ENCODE data around the gene BCKDHA.
"Not testable (repeated sequence)": the region's sequence is repeated elsewhere in the genome, so short reads cannot be mapped to it uniquely, and the experiment has no call there.

Gene BCKDHA

DNA sequence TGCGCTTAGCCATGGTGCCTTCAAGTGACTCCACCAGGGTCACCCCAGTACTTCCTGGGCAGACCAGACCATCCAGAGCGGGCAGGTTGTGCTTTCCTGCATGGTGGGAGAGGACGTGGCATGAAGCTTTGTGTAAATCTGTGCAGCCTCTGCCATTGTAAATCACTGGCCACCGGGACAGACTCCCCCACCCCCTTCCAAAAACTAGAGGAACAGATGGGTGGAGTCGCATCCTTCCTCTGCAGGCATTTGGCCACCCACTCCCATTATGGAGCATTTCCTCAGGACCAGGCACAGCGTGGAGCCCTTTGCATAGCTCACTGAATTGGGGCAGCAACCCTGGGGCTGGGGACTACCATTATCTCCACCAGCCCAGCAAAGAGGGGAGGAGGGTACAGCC, 8.2 kb downstream of the BCKDHA start:
- no peak for DNase-seq (ENCODE audit: low read depth)

DNA sequence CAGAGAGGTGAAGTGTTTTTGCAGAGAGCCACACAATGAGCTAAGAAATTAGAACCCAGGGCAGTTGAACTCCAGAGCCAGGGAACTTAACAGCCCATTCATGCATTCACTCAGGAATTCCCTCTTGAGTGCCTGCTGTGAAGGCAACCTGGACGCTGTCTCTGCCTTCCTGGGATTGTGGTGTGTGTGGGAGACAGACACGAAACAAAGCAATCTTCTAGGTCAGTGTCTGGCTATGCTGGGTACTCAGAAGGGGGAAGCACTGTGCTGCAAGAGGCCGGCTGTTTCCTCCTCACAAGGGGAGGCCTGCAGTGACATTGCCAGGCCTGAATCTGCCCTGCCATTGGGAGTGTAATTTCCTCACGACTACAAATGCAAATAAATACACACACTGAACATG, 9.7 kb downstream of the BCKDHA start:
- no peak for DNase-seq (ENCODE audit: low read depth)

DNA sequence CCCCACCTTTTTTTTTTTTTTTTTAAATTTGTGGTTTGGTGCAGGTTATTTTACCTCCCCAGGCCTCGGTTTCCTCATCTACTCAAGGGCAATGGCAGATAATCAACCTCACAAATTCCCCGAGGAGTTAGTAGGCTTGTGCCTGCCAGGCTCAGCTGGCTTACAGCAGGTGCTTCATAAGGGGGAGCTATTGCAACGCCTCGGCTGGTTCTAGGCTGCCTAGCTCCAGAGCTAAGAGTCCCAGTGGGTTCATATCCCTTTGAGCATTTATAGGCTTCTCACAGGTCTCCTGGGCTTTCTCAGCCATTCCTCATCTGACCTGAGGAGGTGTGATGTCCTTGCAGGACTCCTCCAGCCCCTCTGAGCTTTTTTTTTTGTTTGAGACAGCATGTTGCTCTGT, 10.6 kb downstream of the BCKDHA start:
- DNase-seq (ENCODE audit: low read depth): no peak

DNA sequence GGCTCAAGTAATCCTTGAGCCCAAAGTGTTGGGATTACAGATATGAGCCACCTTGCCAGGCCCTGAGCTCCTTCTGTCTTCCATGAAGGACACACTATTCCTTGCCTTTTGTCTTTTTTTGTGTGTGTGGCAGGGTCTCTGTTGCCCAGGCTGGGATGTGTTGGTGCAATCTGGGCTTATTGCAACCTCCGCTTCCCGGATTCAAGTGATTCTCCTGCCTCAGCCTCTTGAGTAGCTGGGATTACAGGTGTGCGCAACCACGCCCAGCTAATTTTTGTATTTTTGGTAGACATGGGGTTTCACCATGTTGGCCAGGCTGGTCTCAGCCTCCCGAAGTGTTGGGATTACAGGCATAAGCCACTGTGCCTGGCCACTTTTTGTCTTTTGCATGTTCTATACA, 11.2 kb downstream of the BCKDHA start:
- DNase-seq (ENCODE audit: low read depth): not testable (repeated sequence)

DNA sequence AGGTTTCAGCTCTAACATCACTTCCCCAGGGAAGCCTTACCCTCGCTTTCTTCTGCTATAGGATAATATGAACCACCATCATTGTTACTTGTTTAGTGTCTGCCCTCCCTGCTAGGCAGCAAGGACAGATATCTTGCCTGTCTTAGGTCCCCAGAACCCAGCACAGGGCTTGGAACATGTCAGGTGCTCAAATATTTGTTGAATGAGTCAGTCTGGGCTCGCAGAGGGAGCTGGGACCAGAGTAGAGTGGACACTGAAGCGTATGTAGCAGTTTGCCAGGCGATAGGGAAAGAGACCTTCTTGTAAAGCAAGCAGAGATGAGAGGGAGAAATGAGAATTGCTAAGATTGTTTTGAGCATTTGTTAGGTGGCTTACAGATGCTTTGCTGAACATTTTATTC, 11.7 kb downstream of the BCKDHA start:
- DNase-seq (ENCODE audit: low read depth): no peak

DNA sequence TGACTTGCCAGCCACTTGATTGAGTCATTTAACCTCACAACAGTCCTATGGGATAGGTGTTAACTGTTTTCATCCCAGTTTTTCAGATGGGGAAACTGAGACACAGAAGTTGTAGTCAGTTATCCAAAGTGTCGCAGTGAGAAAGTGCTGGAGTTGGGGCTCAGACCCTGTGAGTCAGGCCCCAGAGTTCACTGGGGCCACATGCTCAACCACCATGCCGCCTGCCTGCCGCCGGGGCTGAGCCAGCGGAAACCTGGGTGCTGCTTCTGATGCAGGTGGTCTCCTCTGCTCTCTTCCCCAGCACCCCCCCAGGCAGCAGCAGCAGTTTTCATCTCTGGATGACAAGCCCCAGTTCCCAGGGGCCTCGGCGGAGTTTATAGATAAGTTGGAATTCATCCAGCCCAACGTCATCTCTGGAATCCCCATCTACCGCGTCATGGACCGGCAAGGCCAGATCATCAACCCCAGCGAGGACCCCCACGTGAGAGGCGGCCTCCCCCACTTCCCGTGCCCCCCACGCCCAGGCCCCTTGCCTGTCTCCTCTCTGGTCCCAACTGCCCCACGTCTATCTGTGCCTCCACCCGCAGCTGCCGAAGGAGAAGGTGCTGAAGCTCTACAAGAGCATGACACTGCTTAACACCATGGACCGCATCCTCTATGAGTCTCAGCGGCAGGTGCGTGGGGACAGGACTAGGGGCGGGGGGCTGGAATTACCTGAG, 12.9 kb downstream of the BCKDHA start:
- no peak for DNase-seq (ENCODE audit: low read depth)

DNA sequence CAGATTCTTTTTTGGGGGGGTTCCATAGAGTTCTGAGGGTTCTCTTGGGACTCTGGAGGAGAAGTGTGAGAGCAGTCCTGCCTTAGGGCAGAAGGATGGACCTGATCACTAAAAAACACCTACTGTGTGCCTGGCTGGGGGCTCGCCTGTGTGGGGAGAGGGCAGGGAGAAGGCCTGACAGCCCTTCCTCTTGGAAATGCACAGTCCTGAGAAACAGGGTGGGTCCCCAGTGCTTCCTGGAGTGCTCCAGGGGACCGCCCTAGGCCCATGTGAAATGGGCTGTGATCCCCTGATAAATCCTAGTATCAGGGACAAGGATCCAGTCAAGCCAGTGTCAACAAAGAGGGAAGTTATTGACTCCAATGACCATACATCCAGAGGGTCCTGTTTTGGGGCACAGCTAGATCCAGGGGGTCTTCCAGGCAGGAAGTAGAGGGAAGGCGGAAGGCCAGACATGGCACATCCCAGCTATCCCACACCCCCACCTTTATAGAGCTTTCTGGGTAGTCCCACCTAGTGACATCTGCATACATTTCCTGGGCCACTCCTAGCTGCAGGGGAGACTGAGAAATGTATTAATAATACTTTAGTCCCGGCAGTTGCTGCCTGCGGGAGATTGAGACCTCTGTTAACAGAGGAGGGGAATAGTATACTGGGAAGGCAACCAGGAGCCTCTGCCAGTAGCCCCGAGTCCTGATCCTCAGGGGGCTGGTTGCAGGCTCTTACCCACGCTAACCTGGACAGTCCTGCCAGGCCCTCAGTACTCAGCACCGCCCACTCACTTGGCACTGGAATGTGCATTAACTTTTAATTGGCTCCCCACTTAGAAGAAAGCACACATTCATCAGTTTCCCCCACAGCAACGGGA, 13.7 kb downstream of the BCKDHA start:
- no peak for DNase-seq (ENCODE audit: low read depth)

DNA sequence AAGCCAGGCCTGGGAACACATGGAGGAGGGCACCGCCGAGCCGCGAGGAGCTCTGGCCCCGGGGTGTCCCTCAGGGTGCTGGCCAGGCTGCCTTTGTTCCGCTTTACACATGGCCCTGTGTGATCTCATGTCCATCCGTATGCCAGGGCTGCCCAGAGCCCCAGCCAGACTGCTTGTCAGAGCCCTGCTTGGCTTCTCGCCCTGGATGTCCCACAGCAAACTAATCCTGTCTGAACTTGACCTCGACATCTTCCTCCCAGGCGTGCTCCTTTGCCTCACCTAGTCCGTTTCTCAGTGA, 14.3 kb downstream of the BCKDHA start:
- no peak for DNase-seq (ENCODE audit: low read depth)

DNA sequence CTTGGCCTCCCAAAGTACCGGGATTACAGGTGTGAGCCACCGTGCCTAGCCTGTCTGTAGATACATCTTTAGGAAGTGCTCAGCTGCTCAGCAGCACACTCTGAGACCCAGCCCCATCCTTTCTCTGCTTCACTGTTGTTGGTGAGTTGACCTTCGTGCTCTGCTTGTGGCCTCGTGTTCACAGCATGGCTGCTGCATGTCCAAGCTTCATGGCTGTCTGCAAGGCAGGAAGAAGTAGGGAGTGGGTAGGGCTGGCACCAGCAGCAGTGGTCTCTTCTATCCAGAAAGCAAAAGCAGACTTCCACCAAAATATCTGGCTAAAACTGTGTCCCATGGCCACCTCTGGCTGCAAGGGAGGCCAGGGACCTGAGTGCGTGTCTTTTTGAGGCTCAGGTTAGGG, 15.3 kb downstream of the BCKDHA start:
- no peak for DNase-seq (ENCODE audit: low read depth)

DNA sequence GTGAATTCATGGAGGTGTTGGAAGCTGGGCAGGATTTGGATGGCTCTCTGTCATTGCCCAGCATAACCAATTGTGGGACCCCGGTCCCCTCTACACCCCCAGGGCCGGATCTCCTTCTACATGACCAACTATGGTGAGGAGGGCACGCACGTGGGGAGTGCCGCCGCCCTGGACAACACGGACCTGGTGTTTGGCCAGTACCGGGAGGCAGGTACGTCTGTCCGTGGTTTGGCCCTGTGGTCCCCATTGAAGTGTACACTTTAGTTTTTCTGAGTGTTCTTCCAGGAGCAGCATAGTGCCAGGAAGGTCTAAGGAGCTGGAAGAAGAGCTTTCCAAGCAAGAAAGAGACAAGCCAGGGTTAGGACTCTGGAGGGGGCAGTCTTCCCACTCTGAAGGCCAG, 16.3 kb downstream of the BCKDHA start:
- no peak for DNase-seq (ENCODE audit: low read depth)

DNA sequence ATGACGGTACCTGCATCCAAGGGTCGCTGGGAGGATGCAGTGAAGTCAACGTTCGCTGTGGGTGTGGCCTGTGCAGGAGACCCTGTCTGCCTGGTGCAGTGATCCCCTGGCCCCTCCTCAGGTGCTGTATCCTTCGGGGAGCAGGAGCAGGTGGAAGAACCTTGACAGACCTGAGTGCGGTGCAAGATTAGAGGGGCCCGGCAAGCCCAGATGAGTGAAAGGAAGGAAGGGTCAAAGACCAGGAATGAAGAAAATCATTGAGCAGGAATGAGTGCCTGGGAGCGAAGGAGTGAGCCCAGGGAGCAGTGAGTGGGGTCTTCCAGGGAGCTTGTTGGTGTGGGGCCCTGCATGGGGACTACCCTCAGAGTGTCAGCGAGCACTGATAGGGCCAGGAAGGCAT, 16.8 kb downstream of the BCKDHA start:
- DNase-seq (ENCODE audit: low read depth): no peak

DNA sequence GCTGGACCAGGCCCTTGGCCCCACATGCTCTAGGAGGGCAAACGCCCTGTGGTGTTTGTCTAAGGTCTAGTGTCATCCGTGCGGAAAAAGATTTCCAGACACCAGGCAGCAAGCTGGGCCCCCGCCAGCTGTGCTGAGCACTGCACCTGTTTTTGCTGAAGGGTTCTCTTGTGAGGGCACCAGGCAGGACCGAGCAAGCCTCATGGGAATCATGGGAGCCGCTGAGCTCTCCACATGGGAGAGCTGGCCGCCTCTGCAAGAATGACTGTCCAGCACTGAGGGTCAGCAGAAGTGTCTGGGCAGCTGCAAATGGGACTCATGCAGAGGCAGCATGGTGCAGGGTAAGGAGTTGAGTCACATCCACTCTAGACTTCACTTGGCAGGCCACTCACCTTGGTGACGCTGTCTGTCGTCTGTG, 17.5 kb downstream of the BCKDHA start:
- DNase-seq (ENCODE audit: low read depth): no peak

DNA sequence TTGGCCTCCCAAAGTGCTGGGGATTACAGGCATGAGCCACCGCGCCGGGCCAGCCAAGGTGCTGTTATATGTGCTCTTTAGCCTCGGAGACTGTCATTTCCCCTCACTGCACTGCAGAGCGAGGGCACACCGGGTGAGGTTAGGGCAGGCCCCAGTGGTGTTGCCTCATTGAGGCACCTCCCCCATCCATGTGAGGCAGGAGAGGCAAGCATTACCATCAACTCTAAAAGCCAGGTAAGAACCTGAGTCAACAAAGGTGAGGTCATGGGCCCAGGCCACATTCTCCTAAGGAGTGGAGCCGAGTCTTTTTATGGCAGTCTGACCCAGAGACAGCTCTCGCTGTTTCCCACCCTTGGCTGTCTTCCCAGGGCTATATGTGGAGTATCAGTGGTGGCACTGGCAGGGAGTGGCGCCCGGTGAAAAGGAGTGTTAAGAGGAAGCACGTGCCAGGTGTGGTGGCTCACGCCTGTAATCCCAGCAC, 18.6 kb downstream of the BCKDHA start:
- no peak for DNase-seq (ENCODE audit: low read depth)

DNA sequence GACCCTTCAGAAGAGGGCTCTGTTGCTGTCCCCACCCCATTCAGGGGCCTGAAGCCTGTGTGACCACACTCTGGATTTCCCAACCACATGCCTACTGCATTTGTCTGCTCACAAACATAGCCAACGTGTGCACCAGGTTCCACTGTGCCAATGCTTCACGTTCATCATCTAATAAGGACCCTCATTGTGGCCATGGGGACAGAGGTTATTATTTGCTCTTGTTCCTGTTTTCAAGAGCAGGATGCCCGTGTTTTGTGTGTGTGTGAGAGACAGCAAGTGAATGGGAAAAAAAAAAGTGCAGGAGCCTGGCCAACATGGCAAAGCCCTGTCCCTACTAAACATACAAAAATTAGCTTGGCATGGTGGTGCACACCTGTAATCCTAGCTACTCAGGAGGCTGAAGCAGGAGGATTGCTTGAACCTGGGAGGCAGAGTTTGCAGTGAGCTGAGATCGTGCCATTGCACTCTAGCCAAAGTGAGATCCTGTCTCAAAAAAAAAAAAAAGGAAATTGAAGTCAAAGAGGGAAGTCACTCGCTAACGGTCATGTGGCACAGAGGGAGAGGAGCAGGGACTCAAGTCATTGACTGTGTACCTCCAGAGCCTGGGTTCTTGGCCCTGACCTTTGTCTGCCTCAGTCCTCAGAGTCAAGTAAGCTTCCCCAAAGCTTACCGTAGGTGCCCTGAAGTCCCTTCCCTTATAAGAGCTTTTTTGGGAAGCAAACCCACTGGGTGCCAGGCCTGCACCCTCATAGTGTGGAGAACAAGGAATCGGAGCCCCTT, 22.7 kb downstream of the BCKDHA start:
- DNase-seq (ENCODE audit: low read depth): no peak

DNA sequence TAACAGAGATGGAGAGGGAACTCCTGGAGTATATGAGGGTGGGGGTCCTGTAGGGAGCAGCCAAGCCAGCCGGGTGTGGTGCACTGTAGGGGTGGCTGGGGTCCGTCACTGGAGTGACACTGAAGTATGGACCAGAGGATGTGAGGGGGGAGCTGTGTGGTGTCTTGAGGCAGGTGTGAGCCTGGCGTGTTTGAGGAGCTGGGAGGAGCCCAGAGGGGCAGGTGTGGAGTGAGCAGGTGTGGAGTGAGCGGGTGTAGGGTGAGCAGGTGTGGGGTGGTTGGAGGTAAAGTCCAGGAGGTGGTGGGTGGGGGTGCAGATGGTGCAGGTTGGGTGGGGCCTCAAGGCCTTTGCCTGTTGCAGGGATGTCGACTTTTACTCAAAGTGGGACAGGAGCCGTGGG, 23.7 kb downstream of the BCKDHA start:
- DNase-seq (ENCODE audit: low read depth): no peak

DNA sequence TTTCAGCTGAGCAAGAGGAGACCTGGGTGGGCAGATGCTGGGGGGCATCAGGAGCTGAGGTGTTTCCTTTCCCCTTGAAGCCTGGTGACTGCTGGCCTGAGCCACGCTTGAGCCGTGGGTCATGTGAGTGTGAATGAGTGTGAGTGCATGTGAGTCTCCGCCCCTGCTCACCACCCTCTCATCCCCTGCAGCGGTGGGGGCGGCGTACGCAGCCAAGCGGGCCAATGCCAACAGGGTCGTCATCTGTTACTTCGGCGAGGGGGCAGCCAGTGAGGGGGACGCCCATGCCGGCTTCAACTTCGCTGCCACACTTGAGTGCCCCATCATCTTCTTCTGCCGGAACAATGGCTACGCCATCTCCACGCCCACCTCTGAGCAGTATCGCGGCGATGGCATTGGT, 24.4 kb downstream of the BCKDHA start:
- no peak for DNase-seq (ENCODE audit: low read depth)

DNA sequence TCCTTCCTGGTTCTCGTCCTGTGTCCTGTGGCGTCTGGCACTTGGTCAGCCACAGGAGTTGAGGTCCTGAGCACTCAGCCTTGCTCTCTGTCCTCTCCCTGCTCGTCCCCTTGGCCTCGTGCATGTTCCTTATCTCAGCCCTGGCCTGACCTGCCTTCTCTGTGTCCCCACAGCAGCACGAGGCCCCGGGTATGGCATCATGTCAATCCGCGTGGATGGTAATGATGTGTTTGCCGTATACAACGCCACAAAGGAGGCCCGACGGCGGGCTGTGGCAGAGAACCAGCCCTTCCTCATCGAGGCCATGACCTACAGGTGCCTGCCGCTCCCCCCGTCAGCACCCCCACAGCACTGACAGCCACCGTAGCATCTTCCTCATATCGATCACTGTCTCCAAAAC, 24.8 kb downstream of the BCKDHA start:
- DNase-seq (ENCODE audit: low read depth): no peak

DNA sequence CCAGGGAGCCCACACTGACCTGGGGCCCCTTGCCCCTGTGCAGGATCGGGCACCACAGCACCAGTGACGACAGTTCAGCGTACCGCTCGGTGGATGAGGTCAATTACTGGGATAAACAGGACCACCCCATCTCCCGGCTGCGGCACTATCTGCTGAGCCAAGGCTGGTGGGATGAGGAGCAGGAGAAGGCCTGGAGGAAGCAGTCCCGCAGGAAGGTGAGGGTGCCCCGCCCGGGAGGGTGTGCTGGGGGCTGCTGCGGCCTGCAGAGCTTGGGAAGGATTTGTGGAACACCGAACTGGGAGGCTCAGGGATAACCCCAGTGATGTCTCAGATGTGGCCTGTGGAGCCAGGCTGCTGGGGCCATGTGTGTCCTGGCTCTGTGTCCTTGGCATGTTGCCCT, 25.3 kb downstream of the BCKDHA start:
- DNase-seq (ENCODE audit: low read depth): no peak

DNA sequence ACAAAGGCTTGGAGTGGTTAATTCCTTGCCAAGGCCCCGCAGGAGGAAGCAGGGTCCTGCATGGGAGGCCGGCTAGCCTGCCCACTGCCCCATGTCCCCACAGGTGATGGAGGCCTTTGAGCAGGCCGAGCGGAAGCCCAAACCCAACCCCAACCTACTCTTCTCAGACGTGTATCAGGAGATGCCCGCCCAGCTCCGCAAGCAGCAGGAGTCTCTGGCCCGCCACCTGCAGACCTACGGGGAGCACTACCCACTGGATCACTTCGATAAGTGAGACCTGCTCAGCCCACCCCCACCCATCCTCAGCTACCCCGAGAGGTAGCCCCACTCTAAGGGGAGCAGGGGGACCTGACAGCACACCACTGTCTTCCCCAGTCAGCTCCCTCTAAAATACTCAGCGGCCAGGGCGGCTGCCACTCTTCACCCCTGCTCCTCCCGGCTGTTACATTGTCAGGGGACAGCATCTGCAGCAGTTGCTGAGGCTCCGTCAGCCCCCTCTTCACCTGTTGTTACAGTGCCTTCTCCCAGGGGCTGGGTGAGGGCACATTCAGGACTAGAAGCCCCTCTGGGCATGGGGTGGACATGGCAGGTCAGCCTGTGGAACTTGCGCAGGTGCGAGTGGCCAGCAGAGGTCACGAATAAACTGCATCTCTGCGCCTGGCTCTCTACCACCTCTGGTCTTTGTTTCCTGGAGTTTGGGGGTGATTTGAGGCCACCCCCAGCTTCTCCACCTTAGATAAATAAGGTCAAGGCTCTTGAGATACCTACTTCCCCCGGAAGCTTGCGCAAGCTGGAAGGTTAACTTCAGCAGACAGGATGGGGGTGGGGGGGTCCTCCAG, 26.9 kb downstream of the BCKDHA start:
- DNase-seq (ENCODE audit: low read depth): no peak

DNA sequence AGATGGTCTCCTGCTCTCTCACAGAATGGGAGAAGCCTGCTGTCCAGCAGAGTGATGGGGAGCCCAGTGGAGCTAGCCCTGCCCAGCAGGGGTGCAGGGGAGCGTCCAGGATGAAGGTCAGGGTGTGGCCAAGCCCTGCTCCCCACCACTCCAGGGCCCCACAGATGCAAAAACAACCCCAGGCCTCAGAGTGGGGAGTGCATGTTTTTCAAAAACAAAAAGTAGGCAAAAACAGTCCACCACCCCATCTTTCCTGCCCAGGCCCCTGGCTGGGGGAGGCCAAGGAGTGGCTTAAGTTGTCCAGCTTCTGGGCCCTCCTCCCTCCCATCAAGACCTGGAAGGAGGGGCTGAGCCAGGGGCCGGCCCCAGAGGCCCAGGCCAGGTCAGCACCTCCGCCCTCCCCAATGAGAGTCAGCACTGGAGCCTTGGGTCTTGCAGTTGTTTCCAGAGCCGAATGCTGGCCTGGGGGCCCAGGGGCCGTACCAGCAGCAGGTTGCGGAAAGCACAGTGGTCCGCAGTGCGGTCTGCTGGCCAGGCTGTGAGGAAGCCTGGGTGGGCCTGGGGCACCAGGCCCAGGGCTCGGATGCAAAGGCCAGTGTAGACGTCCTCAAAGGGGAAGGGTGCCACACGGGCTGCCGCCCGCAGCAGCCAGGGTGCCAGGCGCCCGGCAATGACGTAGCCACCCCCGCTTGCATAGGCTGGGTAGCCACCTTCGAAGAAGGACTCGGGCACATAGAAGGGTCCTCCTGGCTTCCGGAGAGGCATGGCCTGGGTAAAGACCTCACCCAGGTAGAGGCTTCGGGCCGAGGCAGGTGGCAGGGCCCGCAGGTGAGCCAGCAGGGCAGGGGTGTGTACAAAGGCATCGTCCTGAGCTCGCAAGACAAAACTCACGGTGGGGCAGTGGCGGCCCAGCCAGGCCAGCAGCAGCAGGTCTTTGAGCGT, 27.8 kb downstream of the BCKDHA start:
- DNase-seq (ENCODE audit: low read depth): no peak

Data from stimulated activated CD8-positive, alpha-beta memory T cell treated with anti-CD3 and anti-CD28 coated beads, Interleukin-15, amount 100 ng/mL, for 1 hour (primary cell).